SU-DHL-6 (cell line): ENCODE measurements around the gene RAB1A.

Source experiments
- H2AFZ ChIP-seq: fragments of 200-600 bp; sonication (generic); 2 replicates; pipeline ENCODE4 v1.6.1; 2014; ENCODE audit warnings: low read depth, mild to moderate bottlenecking, moderate library complexity, mixed read lengths, antibody characterized with exemption, low read length; ENCODE audit not compliant: severe bottlenecking
- H3F3A ChIP-seq: fragments of 200-600 bp; shearing (Covaris generic); 2 replicates; pipeline ENCODE4 v1.6.0; 2016; ENCODE audit warnings: antibody characterized with exemption, mild to moderate bottlenecking; ENCODE audit not compliant: insufficient read depth
- H3K27ac ChIP-seq: fragments of 200-600 bp; sonication (generic); 2 replicates; pipeline ENCODE4 v1.5.1; 2016; ENCODE audit warnings: low read depth, mild to moderate bottlenecking, low read length, moderate library complexity, mixed read lengths
- H3K27me3 ChIP-seq: fragments of 200-600 bp; sonication (generic), shearing (Covaris generic); 2 replicates; pipeline ENCODE4 v1.6.0; 2014; ENCODE audit warnings: mild to moderate bottlenecking, low read length
- H3K36me3 ChIP-seq: fragments of 200-600 bp; sonication (generic); 2 replicates; pipeline ENCODE4 v1.6.1; 2014; ENCODE audit warnings: mild to moderate bottlenecking, low read length, mixed read lengths
- H3K4me2 ChIP-seq: fragments of 300-600, 200-600 bp; shearing (Covaris generic), sonication (generic); 2 replicates; pipeline ENCODE4 v1.6.0; 2014; ENCODE audit warnings: low read length, low read depth, mild to moderate bottlenecking; ENCODE audit not compliant: poor library complexity, severe bottlenecking
- H3K4me3 ChIP-seq: fragments of 200-600 bp; sonication (generic); 2 replicates; pipeline ENCODE4 v1.5.1; 2014; ENCODE audit warnings: antibody characterized with exemption, low read length, mild to moderate bottlenecking, mixed read lengths; ENCODE audit not compliant: insufficient read depth, poor library complexity, severe bottlenecking
- H3K79me2 ChIP-seq: fragments of 200-600 bp; sonication (generic); 2 replicates; pipeline ENCODE4 v1.6.1; 2014; ENCODE audit warnings: mild to moderate bottlenecking, low read length, moderate library complexity; ENCODE audit not compliant: insufficient read depth
- H3K9ac ChIP-seq: fragments of 200-600 bp; sonication (generic); 2 replicates; pipeline ENCODE4 v1.7.0; 2014; ENCODE audit warnings: mild to moderate bottlenecking, low read length
- H3K9me2 ChIP-seq: fragments of 200-600 bp; sonication (generic); replicated peaks from 2 replicates; pipeline ENCODE4 v1.6.1; 2014; ENCODE audit warnings: low read length; ENCODE audit not compliant: insufficient read depth
- H3K9me3 ChIP-seq: fragments of 200-600 bp; sonication (generic); 2 replicates; pipeline ENCODE4 v1.6.1; 2014; ENCODE audit warnings: low read length, mixed read lengths; ENCODE audit not compliant: insufficient read depth
- H4K20me1 ChIP-seq: fragments of 200-600 bp; sonication (generic); 2 replicates; pipeline ENCODE4 v1.6.1; 2014; ENCODE audit warnings: low read depth, mild to moderate bottlenecking, antibody characterized with exemption, low read length, moderate library complexity, mixed read lengths
- CTCF ChIP-seq: fragments of 200-600 bp; sonication (generic); IDR thresholded peaks from one replicate; pipeline ENCODE4 v1.5.1; 2017; ENCODE audit warnings: antibody characterized with exemption, mild to moderate bottlenecking, low read length, moderate library complexity; ENCODE audit not compliant: insufficient read depth, poor library complexity, severe bottlenecking
- EZH2phosphoT487 ChIP-seq: fragments of 200-600 bp; sonication (generic), shearing (Covaris generic); conservative IDR thresholded peaks from 2 replicates; pipeline ENCODE4 v1.6.1; 2018; ENCODE audit warnings: mild to moderate bottlenecking, antibody characterized with exemption, low read length, moderate library complexity, mixed read lengths

The RAB1A gene

DNA sequence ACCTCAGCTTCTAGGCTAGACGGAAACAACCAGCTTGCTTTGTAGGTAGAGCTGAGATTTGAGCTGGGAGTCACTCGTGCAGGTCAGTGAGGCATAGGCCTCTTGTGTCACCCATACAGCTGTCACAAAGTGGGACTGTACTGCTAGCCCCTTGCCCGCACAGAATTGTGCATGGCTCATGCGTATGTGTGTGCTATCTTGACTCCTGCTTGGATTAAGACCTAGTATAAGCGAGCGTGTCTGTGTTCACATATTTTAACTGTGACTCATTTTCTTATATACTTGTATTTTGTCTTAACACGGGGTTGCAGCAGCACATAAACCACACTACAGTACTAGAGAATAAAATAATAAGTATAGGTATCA is 53.6 kb downstream of the RAB1A start:
- H3K27ac ChIP-seq, result no peak overlapping the region
- peaks cover 4% of the 10 kb centered on the region; the same call in 1 of the 2 replicates for H3F3A ChIP-seq
- H2AFZ ChIP-seq, result no peak overlapping the region
- H3K36me3 ChIP-seq, result no peaks in the 10 kb centered on the region
- no peaks in the 10 kb centered on the region for H3K79me2 ChIP-seq
- H3K4me3 ChIP-seq, result no peak overlapping the region
- H4K20me1 ChIP-seq, result no peaks in the 10 kb centered on the region
- no peaks in the 10 kb centered on the region for H3K9me2 ChIP-seq
- H3K9ac ChIP-seq, result no peak overlapping the region
- H3K27me3 ChIP-seq, result no peaks in the 10 kb centered on the region
- no peak for TF ChIP-seq EZH2phosphoT487
- no peak for TF ChIP-seq CTCF
- H3K4me2 ChIP-seq, result no peak overlapping the region
- H3K9me3 ChIP-seq, result no peaks in the 10 kb centered on the region

DNA sequence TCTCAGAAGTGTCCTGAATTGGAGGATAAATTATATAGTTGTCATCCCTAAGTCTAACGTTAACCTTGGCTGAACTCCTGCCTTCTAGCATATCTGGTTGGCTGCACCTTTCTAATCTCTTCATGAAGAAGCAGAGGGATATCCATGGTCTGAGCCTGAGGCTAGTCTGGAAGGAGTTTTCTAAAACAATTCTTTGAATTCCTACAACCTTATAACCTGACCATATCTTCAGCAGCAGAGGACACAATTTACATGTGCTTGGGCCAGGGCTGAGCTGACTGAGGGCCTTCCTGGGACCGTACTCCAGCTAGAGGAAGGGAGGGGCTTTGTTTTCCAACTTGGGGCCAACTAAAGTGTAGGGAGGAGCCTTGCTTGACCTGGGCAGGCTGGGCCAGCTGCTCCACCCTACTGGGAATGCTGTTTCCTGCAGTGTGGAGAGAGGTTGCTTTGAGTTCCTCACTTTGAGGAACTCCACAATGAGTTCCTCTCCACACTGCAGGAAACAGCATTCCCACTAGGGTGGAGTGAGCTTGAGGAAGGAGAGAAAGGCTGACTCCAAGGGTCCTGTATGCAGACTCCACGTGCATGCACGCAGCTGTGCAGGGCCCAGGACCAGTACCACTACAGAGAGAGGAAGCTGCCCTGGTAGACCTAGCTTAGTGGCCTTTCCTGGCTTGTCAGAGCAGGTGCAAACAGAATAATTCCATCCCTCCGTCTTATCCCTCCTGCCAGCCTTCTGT is 54.1 kb downstream of the RAB1A start:
- no peak overlapping the region for H3K9ac ChIP-seq
- H3K36me3 ChIP-seq, result no peaks in the 10 kb centered on the region
- no peak overlapping the region for H3K4me2 ChIP-seq
- peaks cover 4% of the 10 kb centered on the region; the same call in 1 of the 2 replicates for H3F3A ChIP-seq
- TF ChIP-seq CTCF (no peak), EZH2phosphoT487 (no peak)
- H4K20me1 ChIP-seq, result no peaks in the 10 kb centered on the region
- no peak overlapping the region for H2AFZ ChIP-seq
- no peak overlapping the region for H3K4me3 ChIP-seq
- H3K27me3 ChIP-seq, result no peaks in the 10 kb centered on the region
- no peaks in the 10 kb centered on the region for H3K79me2 ChIP-seq
- no peaks in the 10 kb centered on the region for H3K9me2 ChIP-seq
- no peaks in the 10 kb centered on the region for H3K9me3 ChIP-seq
- no peak overlapping the region for H3K27ac ChIP-seq

- Histone ChIP-seq H3K27me3 (no peaks in the 10 kb centered on the region), H3K4me3 (no peak overlapping the region), H3F3A (peaks cover 4% of the 10 kb centered on the region; the same call in 1 of the 2 replicates), H3K9me2 (no peaks in the 10 kb centered on the region), H3K9me3 (no peaks in the 10 kb centered on the region), H4K20me1 (no peaks in the 10 kb centered on the region), H3K79me2 (no peaks in the 10 kb centered on the region), H3K27ac (no peak overlapping the region), H3K36me3 (no peaks in the 10 kb centered on the region), H3K4me2 (no peak overlapping the region), H3K9ac (no peak overlapping the region), H2AFZ (no peak overlapping the region)
- TF ChIP-seq EZH2phosphoT487, result no peak
- no peak for TF ChIP-seq CTCF
Observed at GRCh38 chr2:65075176-65075575, 54.7 kb downstream of the RAB1A start.
